HG03520 (cell line): ENCODE results near the gene VCP.

Source experiments
- ATAC-seq: cut with Tn5 transposase; IDR thresholded peaks from one replicate; pipeline ENCODE4 v1.9.1; 2021; ENCODE audit warnings: mild to moderate bottlenecking, moderate library complexity; ENCODE audit not compliant: unreplicated experiment

VCP gene

GRCh38 chr9:35072461-35073278 is at the start of gene VCP:
Gene VCP (minus strand): TSS chr9:35072625. CDS start chr9:35072353, 272 bp downstream.
- peak; percentile 80 for ATAC-seq

- ATAC-seq, result peak; percentile 33
Observed at GRCh38 chr9:35116898-35117551, 44.6 kb upstream of the VCP start.

- ATAC-seq, result no peak
Observed at GRCh38 chr9:35116539-35116897, 44.1 kb upstream of the VCP start.

- peak; percentile 44 for ATAC-seq
Observed at GRCh38 chr9:35115680-35116538, 43.5 kb upstream of the VCP start, which contains the start of gene ATOSB. Gene ATOSB (minus strand): TSS chr9:35115862. CDS start chr9:35108274, 7,588 bp downstream.

- no peak for ATAC-seq
Observed at GRCh38 chr9:35114840-35115628, 42.6 kb upstream of the VCP start.

GRCh38 chr9:35114113-35114839 is 41.9 kb upstream of the VCP start:
- ATAC-seq, result no peak

- no peak for ATAC-seq
Observed at GRCh38 chr9:35112257-35113020, 40.0 kb upstream of the VCP start.

GRCh38 chr9:35111001-35111933 is 38.8 kb upstream of the VCP start:
- ATAC-seq, result peak; percentile 67

- ATAC-seq, result no peak
Observed at GRCh38 chr9:35110327-35110761, 37.9 kb upstream of the VCP start.

- ATAC-seq, result no peak
Observed at GRCh38 chr9:35108946-35109575, 36.6 kb upstream of the VCP start.

- no peak for ATAC-seq
Observed at GRCh38 chr9:35108461-35108860, 36.0 kb upstream of the VCP start.

- no peak for ATAC-seq
Observed at GRCh38 chr9:35107297-35108290, 35.2 kb upstream of the VCP start.

GRCh38 chr9:35106343-35106730 is 33.9 kb upstream of the VCP start:
- no peak for ATAC-seq

- no peak for ATAC-seq
Observed at GRCh38 chr9:35105571-35106342, 33.3 kb upstream of the VCP start.

GRCh38 chr9:35105126-35105525 is 32.7 kb upstream of the VCP start:
- no peak for ATAC-seq

- no peak for ATAC-seq
Observed at GRCh38 chr9:35104586-35104985, 32.2 kb upstream of the VCP start.
